Middle frontal gyrus (tissue), 1 donor: ENCODE data around the gene RBFOX1.

Source experiments
- DNase-seq: peaks from one replicate; pipeline ENCODE4 v3.0.0-alpha.2; 2015; ENCODE audit warnings: low spot score; ENCODE audit errors: extremely low spot score

The RBFOX1 gene

GRCh38 chr16:7517496-7517895 is 184.9 kb downstream of the RBFOX1 start:
- no peak for DNase-seq

- no peak for DNase-seq
Measured at GRCh38 chr16:7518158-7518557, 185.5 kb downstream of the RBFOX1 start.

- DNase-seq = no peak
Measured at GRCh38 chr16:7521834-7522233, 189.2 kb downstream of the RBFOX1 start.

GRCh38 chr16:7524419-7524818 is 191.8 kb downstream of the RBFOX1 start:
- no peak for DNase-seq

- DNase-seq = no peak
Measured at GRCh38 chr16:7526736-7527135, 194.1 kb downstream of the RBFOX1 start.

- no peak for DNase-seq
Measured at GRCh38 chr16:7532534-7532933, 199.9 kb downstream of the RBFOX1 start.

GRCh38 chr16:7534749-7535148 is 202.1 kb downstream of the RBFOX1 start:
- DNase-seq = no peak

- DNase-seq = no peak
Measured at GRCh38 chr16:7541026-7541425, 208.4 kb downstream of the RBFOX1 start.

- no peak for DNase-seq
Measured at GRCh38 chr16:7545251-7545650, 212.6 kb downstream of the RBFOX1 start.

GRCh38 chr16:7546948-7547347 is 214.3 kb downstream of the RBFOX1 start:
- DNase-seq = no peak

- DNase-seq = no peak
Measured at GRCh38 chr16:7547736-7548135, 215.1 kb downstream of the RBFOX1 start.

GRCh38 chr16:7548796-7549318 is 216.2 kb downstream of the RBFOX1 start:
- DNase-seq = no peak

GRCh38 chr16:7550096-7550495 is 217.5 kb downstream of the RBFOX1 start:
- DNase-seq = no peak

- no peak for DNase-seq
Measured at GRCh38 chr16:7555459-7555858, 222.8 kb downstream of the RBFOX1 start.

- DNase-seq = no peak
Measured at GRCh38 chr16:7561908-7562405, 229.3 kb downstream of the RBFOX1 start.

- DNase-seq = no peak
Measured at GRCh38 chr16:7566360-7566759, 233.7 kb downstream of the RBFOX1 start.

- no peak for DNase-seq
Measured at GRCh38 chr16:7571366-7571765, 238.7 kb downstream of the RBFOX1 start.

- DNase-seq = no peak
Measured at GRCh38 chr16:7577588-7577987, 244.9 kb downstream of the RBFOX1 start.

GRCh38 chr16:7579454-7579853 is 246.8 kb downstream of the RBFOX1 start:
- DNase-seq = no peak

GRCh38 chr16:7581175-7581574 is 248.5 kb downstream of the RBFOX1 start:
- DNase-seq = no peak

- DNase-seq = no peak
Measured at GRCh38 chr16:7583396-7583795, 250.8 kb downstream of the RBFOX1 start.

GRCh38 chr16:7584561-7584960 is 251.9 kb downstream of the RBFOX1 start:
- DNase-seq = no peak

- no peak for DNase-seq
Measured at GRCh38 chr16:7585705-7586104, 253.1 kb downstream of the RBFOX1 start.

GRCh38 chr16:7590934-7591333 is 258.3 kb downstream of the RBFOX1 start:
- no peak for DNase-seq
